Measurements from ENCODE around the gene MROH2A. TPM values are rescaled to one million over a fixed set of nuclear protein-coding genes. Genes with fewer than 3 reads are reported as not detected.

The MROH2A gene
- total RNA-seq, 1 donor from 2014 or later: not detected

GRCh38 chr2:233839447-233839820 is 61.3 kb downstream of the MROH2A start:
- no peak for ATAC-seq

GRCh38 chr2:233840520-233840919 is 62.4 kb downstream of the MROH2A start:
- no peak for ATAC-seq
- H3K9me3 ChIP-seq: no peaks in the 10 kb centered on the region
- intact Hi-C loops (cut with DNase I): no loop called here
- no peaks in the 10 kb centered on the region for H3K4me1 ChIP-seq
- no peak for TF ChIP-seq CTCF (IDR thresholded peaks at IDR 0.05)
- no peak overlapping the region for H3K27ac ChIP-seq
- H3K36me3 ChIP-seq: no peaks in the 10 kb centered on the region
- peak; percentile 12 for DNase-seq
- H3K27me3 ChIP-seq: no peaks in the 10 kb centered on the region
- no peak overlapping the region for H3K4me3 ChIP-seq

More at GRCh38 chr2:233839447-233839820, 61.3 kb downstream of the MROH2A start:
- Histone ChIP-seq H3K4me3 (no peak overlapping the region), H3K27me3 (no peaks in the 10 kb centered on the region), H3K36me3 (no peaks in the 10 kb centered on the region), H3K9me3 (no peaks in the 10 kb centered on the region), H3K4me1 (no peaks in the 10 kb centered on the region), H3K27ac (no peak overlapping the region)
- DNase-seq: peak; percentile 46
- no peak for TF ChIP-seq CTCF (IDR thresholded peaks at IDR 0.05)
- intact Hi-C loops (cut with DNase I): no loop called here

GRCh38 chr2:233841183-233841582 is 63.1 kb downstream of the MROH2A start:
- DNase-seq: peak; percentile 37

GRCh38 chr2:233844064-233844807 is 66.1 kb downstream of the MROH2A start:
- peak; percentile 20 for DNase-seq

More at GRCh38 chr2:233841183-233841582, 63.1 kb downstream of the MROH2A start:
- Histone ChIP-seq H3K36me3 (no peaks in the 10 kb centered on the region), H3K4me1 (no peaks in the 10 kb centered on the region), H3K27ac (no peak overlapping the region), H3K27me3 (no peaks in the 10 kb centered on the region), H3K9me3 (no peaks in the 10 kb centered on the region), H3K4me3 (no peak overlapping the region)
- no peak for TF ChIP-seq CTCF (IDR thresholded peaks at IDR 0.05)
- no peak for ATAC-seq
- intact Hi-C loops (cut with DNase I): no loop called here

GRCh38 chr2:233844836-233845235 is 66.7 kb downstream of the MROH2A start:
- intact Hi-C loops (cut with DNase I): no loop called here
- DNase-seq (peak; percentile 8), ATAC-seq (no peak)

More at GRCh38 chr2:233844064-233844807, 66.1 kb downstream of the MROH2A start:
- no peak for TF ChIP-seq CTCF (IDR thresholded peaks at IDR 0.05)
- H3K36me3 ChIP-seq: no peaks in the 10 kb centered on the region
- H3K4me3 ChIP-seq: no peak overlapping the region
- H3K9me3 ChIP-seq: no peaks in the 10 kb centered on the region
- no peaks in the 10 kb centered on the region for H3K27me3 ChIP-seq
- H3K27ac ChIP-seq: no peak overlapping the region
- intact Hi-C loops (cut with DNase I): no loop called here
- no peaks in the 10 kb centered on the region for H3K4me1 ChIP-seq
- no peak for ATAC-seq

More at GRCh38 chr2:233844836-233845235, 66.7 kb downstream of the MROH2A start:
- Histone ChIP-seq H3K27me3 (no peaks in the 10 kb centered on the region), H3K36me3 (no peaks in the 10 kb centered on the region), H3K4me3 (no peak overlapping the region), H3K9me3 (no peaks in the 10 kb centered on the region), H3K4me1 (no peaks in the 10 kb centered on the region), H3K27ac (no peak overlapping the region)
- TF ChIP-seq CTCF (IDR thresholded peaks at IDR 0.05): no peak

All from upper lobe of right lung (tissue), 1 donor.